Mammary epithelial cell (primary cell): ENCODE data around the gene NOX4.

Experiments used
- CTCF ChIP-seq, 2 donors: IDR thresholded peaks in 1 of 2; conservative IDR thresholded peaks in 1 of 2; 2 replicates each; pipeline ENCODE4 v1.5.1; 2011 to 2012; ENCODE audit warnings: inconsistent platforms in 2 of 2, low read length in 2 of 2, mild to moderate bottlenecking in 2 of 2, control low read depth in 1 of 2, low read depth in 1 of 2; ENCODE audit not compliant: insufficient read depth in 1 of 2; ENCODE audit errors: extremely low read depth in 1 of 2
- EZH2 ChIP-seq: IDR thresholded peaks from 2 replicates; pipeline ENCODE4 v1.6.1; 2012; ENCODE audit warnings: low read length, inconsistent platforms, borderline replicate concordance

GRCh38 chr11:89420981-89421380 lies 70.2 kb downstream of the NOX4 start:
- TF ChIP-seq EZH2 (no peak), CTCF (conservative IDR thresholded peaks at IDR 0.05 in 1 of 2, IDR thresholded peaks at IDR 0.05 in 1 of 2; ENCODE audit: extremely low read depth in 1 of 2, insufficient read depth in 1 of 2, low read depth in 1 of 2, low read length in 2 of 2) (no peak)
